ENCODE data around the gene NIPBL.

GRCh38 chr5:36832274-36832673 lies 44.3 kb upstream of the NIPBL start:
- TF ChIP-seq CTCF (IDR thresholded peaks at IDR 0.05 in 2 of 3, conservative IDR thresholded peaks at IDR 0.05 in 1 of 3; ENCODE audit: control insufficient read depth in 2 of 3, extremely low read depth in 1 of 3, insufficient read depth in 1 of 3, low read depth in 3 of 3, low read length in 3 of 3) (no peak), RCOR1 (conservative IDR thresholded peaks at IDR 0.05; ENCODE audit: low read depth, low read length) (no peak), SMAD1 (IDR thresholded peaks at IDR 0.05; ENCODE audit: low read depth, partially characterized antibody) (no peak), POLR2A (IDR thresholded peaks at IDR 0.05; ENCODE audit: low read depth, low read length) (no peak), CBFB (IDR thresholded peaks at IDR 0.05; ENCODE audit: low read depth) (no peak), YY1 (IDR thresholded peaks at IDR 0.05; ENCODE audit: low read depth, low read length) (no peak), SREBF2 (IDR thresholded peaks at IDR 0.05; ENCODE audit: low read length) (no peak), ESRRA (IDR thresholded peaks at IDR 0.05; ENCODE audit: low read length) (no peak), NRF1 (conservative IDR thresholded peaks at IDR 0.05; ENCODE audit: low read depth, low read length) (no peak)
- TF ChIP-seq, protein P1, sequence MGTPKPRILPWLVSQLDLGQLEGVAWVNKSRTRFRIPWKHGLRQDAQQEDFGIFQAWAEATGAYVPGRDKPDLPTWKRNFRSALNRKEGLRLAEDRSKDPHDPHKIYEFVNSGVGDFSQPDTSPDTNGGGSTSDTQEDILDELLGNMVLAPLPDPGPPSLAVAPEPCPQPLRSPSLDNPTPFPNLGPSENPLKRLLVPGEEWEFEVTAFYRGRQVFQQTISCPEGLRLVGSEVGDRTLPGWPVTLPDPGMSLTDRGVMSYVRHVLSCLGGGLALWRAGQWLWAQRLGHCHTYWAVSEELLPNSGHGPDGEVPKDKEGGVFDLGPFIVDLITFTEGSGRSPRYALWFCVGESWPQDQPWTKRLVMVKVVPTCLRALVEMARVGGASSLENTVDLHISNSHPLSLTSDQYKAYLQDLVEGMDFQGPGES (IDR thresholded peaks at IDR 0.05) = no peak
